Astrocyte (in vitro differentiated cells and primary cell): Measurements from ENCODE around the gene BATF. TPM values are rescaled to one million over a fixed set of nuclear protein-coding genes. Genes with fewer than 3 reads are reported as not detected.

Experiments
- DNase-seq: peaks from one replicate; pipeline ENCODE4 v3.0.0-alpha.2; 2010; ENCODE audit warnings: low read depth
- FAIRE-seq: peaks from 2 replicates; lab custom pipeline; 2011; peaks lifted over from hg19 to GRCh38; lab: Jason Lieb, UNC
- H2AFZ ChIP-seq: 2 replicates; pipeline ENCODE4 v1.6.0; 2012; ENCODE audit warnings: low read depth, low read length, inconsistent platforms
- H3K27ac ChIP-seq: 2 replicates; pipeline ENCODE4 v1.5.1; 2011; ENCODE audit warnings: low read depth, low read length, inconsistent platforms
- H3K27me3 ChIP-seq: 2 replicates; pipeline ENCODE4 v1.6.0; 2011; ENCODE audit warnings: low read length, inconsistent platforms; ENCODE audit not compliant: insufficient read depth
- H3K36me3 ChIP-seq: 2 replicates; pipeline ENCODE4 v1.5.1; 2011; ENCODE audit warnings: low read length, inconsistent platforms; ENCODE audit not compliant: insufficient read depth
- H3K4me1 ChIP-seq: 2 replicates; pipeline ENCODE4 v1.5.1; 2011; ENCODE audit warnings: low read length, inconsistent platforms; ENCODE audit not compliant: insufficient read depth
- H3K4me2 ChIP-seq: 2 replicates; pipeline ENCODE4 v1.6.0; 2012; ENCODE audit warnings: low read length, inconsistent platforms
- H3K4me3 ChIP-seq: 2 replicates; pipeline ENCODE4 v1.5.1; 2011; ENCODE audit warnings: low read depth, mild to moderate bottlenecking, low read length, inconsistent platforms; ENCODE audit not compliant: insufficient read depth
- H3K79me2 ChIP-seq: 2 replicates; pipeline ENCODE4 v1.6.0; 2012; ENCODE audit warnings: mild to moderate bottlenecking, low read length, inconsistent platforms; ENCODE audit not compliant: insufficient read depth
- H3K9ac ChIP-seq: 2 replicates; pipeline ENCODE4 v1.6.0; 2012; ENCODE audit warnings: mild to moderate bottlenecking, low read length, inconsistent platforms
- H3K9me3 ChIP-seq: 2 replicates; pipeline ENCODE4 v1.5.1; 2012; ENCODE audit warnings: low read depth, mild to moderate bottlenecking, low read length, inconsistent platforms; ENCODE audit not compliant: insufficient read depth
- H4K20me1 ChIP-seq: 2 replicates; pipeline ENCODE4 v1.6.0; 2012; ENCODE audit warnings: low read length, inconsistent platforms; ENCODE audit not compliant: insufficient read depth
- H3K27ac Mint-ChIP-seq: one replicate; pipeline ENCODE4 v1.8.0; 2021; ENCODE audit warnings: mild to moderate bottlenecking, mixed read lengths; ENCODE audit not compliant: unreplicated experiment
- H3K27me3 Mint-ChIP-seq: one replicate; pipeline ENCODE4 v1.8.0; 2021; ENCODE audit warnings: low read depth, mixed read lengths; ENCODE audit not compliant: unreplicated experiment
- H3K36me3 Mint-ChIP-seq: one replicate; pipeline ENCODE4 v1.8.0; 2021; ENCODE audit warnings: low read depth, mixed read lengths; ENCODE audit not compliant: unreplicated experiment
- H3K4me1 Mint-ChIP-seq: one replicate; pipeline ENCODE4 v1.8.0; 2021; ENCODE audit warnings: low read depth, mixed read lengths; ENCODE audit not compliant: unreplicated experiment
- H3K4me3 Mint-ChIP-seq: one replicate; pipeline ENCODE4 v1.8.0; 2021; ENCODE audit warnings: mild to moderate bottlenecking, moderate library complexity, mixed read lengths; ENCODE audit not compliant: unreplicated experiment
- H3K9me3 Mint-ChIP-seq: one replicate; pipeline ENCODE4 v1.8.0; 2021; ENCODE audit warnings: mild to moderate bottlenecking, mixed read lengths; ENCODE audit not compliant: unreplicated experiment
- CTCF ChIP-seq: IDR thresholded peaks from 2 replicates; pipeline ENCODE4 v1.5.1; 2011; ENCODE audit warnings: low read depth, mild to moderate bottlenecking, inconsistent platforms, low read length, moderate library complexity; ENCODE audit not compliant: insufficient read depth
- EZH2 ChIP-seq: IDR thresholded peaks from 2 replicates; pipeline ENCODE4 v1.6.1; 2012; ENCODE audit warnings: mild to moderate bottlenecking, low read length, inconsistent platforms; ENCODE audit not compliant: insufficient read depth
- total RNA-seq: library from RNA; stranded (reverse); gene quantifications from 2 replicates; pipeline ENCODE4 v1.2.1, GENCODE V29; 2021

Gene BATF
- total RNA-seq, 1 donor from 2014 or later, result not detected

GRCh38 chr14:75547552-75548250 is 25.4 kb downstream of the BATF start:
- H3K36me3 ChIP-seq, result no peaks in the 10 kb centered on the region
- H2AFZ ChIP-seq, result no peak overlapping the region
- no peaks in the 10 kb centered on the region for H3K9me3 Mint-ChIP-seq
- H3K4me3 ChIP-seq, result no peak overlapping the region
- no peaks in the 10 kb centered on the region for H3K4me1 ChIP-seq
- peaks cover 2% of the 10 kb centered on the region for H3K4me1 Mint-ChIP-seq
- no peak overlapping the region for H3K4me3 Mint-ChIP-seq
- H3K4me2 ChIP-seq, result no peak overlapping the region
- H3K27ac Mint-ChIP-seq, result no peak overlapping the region
- FAIRE-seq (no peak), DNase-seq (no peak)
- peaks cover 17% of the 10 kb centered on the region for H3K27me3 Mint-ChIP-seq
- TF ChIP-seq CTCF, result no peak
- TF ChIP-seq EZH2, result no peak
- H3K9me3 ChIP-seq, result no peaks in the 10 kb centered on the region
- H3K9ac ChIP-seq, result no peak overlapping the region
- no peak overlapping the region for H3K27ac ChIP-seq
- H4K20me1 ChIP-seq, result no peaks in the 10 kb centered on the region
- H3K27me3 ChIP-seq, result peaks cover 4% of the 10 kb centered on the region
- no peaks in the 10 kb centered on the region for H3K79me2 ChIP-seq
- no peaks in the 10 kb centered on the region for H3K36me3 Mint-ChIP-seq

- no peaks in the 10 kb centered on the region for H3K79me2 ChIP-seq
- H3K4me1 Mint-ChIP-seq, result peaks cover 4% of the 10 kb centered on the region
- no peak overlapping the region for H3K4me2 ChIP-seq
- peaks cover 17% of the 10 kb centered on the region for H3K27me3 Mint-ChIP-seq
- H3K4me1 ChIP-seq, result no peaks in the 10 kb centered on the region
- no peaks in the 10 kb centered on the region for H3K9me3 ChIP-seq
- no peak overlapping the region for H3K9ac ChIP-seq
- no peak overlapping the region for H2AFZ ChIP-seq
- H3K27ac ChIP-seq, result no peak overlapping the region
- TF ChIP-seq CTCF (no peak), EZH2 (no peak)
- DNase-seq (no peak), FAIRE-seq (no peak)
- H3K4me3 ChIP-seq, result no peak overlapping the region
- no peaks in the 10 kb centered on the region for H4K20me1 ChIP-seq
- no peak overlapping the region for H3K4me3 Mint-ChIP-seq
- no peaks in the 10 kb centered on the region for H3K36me3 Mint-ChIP-seq
- H3K27ac Mint-ChIP-seq, result no peak overlapping the region
- H3K9me3 Mint-ChIP-seq, result no peaks in the 10 kb centered on the region
- peaks cover 2% of the 10 kb centered on the region for H3K27me3 ChIP-seq
- H3K36me3 ChIP-seq, result no peaks in the 10 kb centered on the region
Observed at GRCh38 chr14:75548544-75548943, 26.3 kb downstream of the BATF start.

- no peaks in the 10 kb centered on the region for H3K9me3 Mint-ChIP-seq
- H3K4me3 ChIP-seq, result no peak overlapping the region
- H3K79me2 ChIP-seq, result no peaks in the 10 kb centered on the region
- H3K4me3 Mint-ChIP-seq, result no peak overlapping the region
- no peak overlapping the region for H3K4me2 ChIP-seq
- H3K27me3 ChIP-seq, result peaks cover 6% of the 10 kb centered on the region
- peaks cover 17% of the 10 kb centered on the region for H3K27me3 Mint-ChIP-seq
- DNase-seq (no peak), FAIRE-seq (no peak)
- H2AFZ ChIP-seq, result no peak overlapping the region
- no peak overlapping the region for H3K27ac ChIP-seq
- no peaks in the 10 kb centered on the region for H3K4me1 ChIP-seq
- no peaks in the 10 kb centered on the region for H3K36me3 ChIP-seq
- no peak overlapping the region for H3K27ac Mint-ChIP-seq
- H3K4me1 Mint-ChIP-seq, result peaks cover 5% of the 10 kb centered on the region
- TF ChIP-seq CTCF (no peak), EZH2 (no peak)
- no peaks in the 10 kb centered on the region for H3K9me3 ChIP-seq
- H3K9ac ChIP-seq, result no peak overlapping the region
- H3K36me3 Mint-ChIP-seq, result no peaks in the 10 kb centered on the region
- H4K20me1 ChIP-seq, result no peaks in the 10 kb centered on the region
Observed at GRCh38 chr14:75549169-75549568, 26.9 kb downstream of the BATF start.
